Loucy (cell line): ENCODE measurements around the gene SMC3.

Source experiments
- CTCF ChIP-seq: fragments of 200-600 bp; sonication (generic); conservative IDR thresholded peaks from 2 replicates; pipeline ENCODE4 v1.5.1; 2014; ENCODE audit warnings: mild to moderate bottlenecking, antibody characterized with exemption, low read length
- EZH2phosphoT487 ChIP-seq: fragments of 200-600 bp; IDR thresholded peaks from 2 replicates; pipeline ENCODE4 v1.6.1; 2018; ENCODE audit warnings: antibody characterized with exemption, mild to moderate bottlenecking, moderate library complexity, borderline replicate concordance

- TF ChIP-seq CTCF (no peak), EZH2phosphoT487 (no peak)
Measured at GRCh38 chr10:110561292-110561691, 6.2 kb upstream of the SMC3 start.
